GM10266 (cell line): Measurements from ENCODE around the gene DNAH3.
"Not testable (repeated sequence)": the region's sequence is repeated elsewhere in the genome, so short reads cannot be mapped to it uniquely, and the experiment has no call there.

Experiments used
- DNase-seq: peaks from one replicate; pipeline ENCODE4 v3.0.0; 2012; ENCODE audit errors: extremely low spot score
- TF ChIP-seq, protein P1 (sequence below): IDR thresholded peaks from 2 replicates; pipeline ENCODE4 v1.5.1; 2012; ENCODE audit warnings: mild to moderate bottlenecking, low read depth; ENCODE audit not compliant: control insufficient read depth, insufficient read depth; ENCODE audit errors: missing control alignments

Gene DNAH3

DNA sequence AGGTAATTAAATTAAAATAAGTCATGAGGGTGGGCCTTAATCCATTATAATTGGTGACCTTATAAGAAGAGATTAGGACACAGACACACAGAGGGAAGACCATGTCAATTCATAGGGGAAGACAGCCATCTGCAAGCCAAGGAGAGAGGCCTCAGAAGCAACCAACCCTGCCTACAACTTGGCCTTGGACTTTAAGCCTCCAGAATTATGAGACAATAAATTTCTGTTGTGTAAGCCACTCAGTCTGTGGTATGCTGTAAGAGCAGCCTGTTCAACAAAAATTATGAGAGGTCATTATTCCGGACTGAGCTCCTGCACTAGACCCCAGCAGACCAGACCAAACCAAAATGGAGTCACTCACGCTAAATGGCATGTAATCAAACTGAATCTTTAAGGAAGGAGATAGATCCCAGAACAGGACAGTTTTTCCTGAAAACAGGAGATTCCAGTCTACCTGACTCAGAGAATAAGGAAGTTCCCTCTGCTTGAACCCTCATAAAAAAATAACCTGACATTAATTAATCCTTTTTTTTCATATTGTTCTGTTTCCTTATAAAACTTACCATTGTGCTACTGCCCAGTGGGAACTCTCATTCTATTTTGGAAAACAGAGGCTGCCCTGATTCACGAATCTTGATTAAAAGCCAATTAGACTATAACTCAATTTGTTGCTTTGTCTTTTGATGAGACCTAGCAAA, 74.3 kb downstream of the DNAH3 start:
- TF ChIP-seq, protein P1, sequence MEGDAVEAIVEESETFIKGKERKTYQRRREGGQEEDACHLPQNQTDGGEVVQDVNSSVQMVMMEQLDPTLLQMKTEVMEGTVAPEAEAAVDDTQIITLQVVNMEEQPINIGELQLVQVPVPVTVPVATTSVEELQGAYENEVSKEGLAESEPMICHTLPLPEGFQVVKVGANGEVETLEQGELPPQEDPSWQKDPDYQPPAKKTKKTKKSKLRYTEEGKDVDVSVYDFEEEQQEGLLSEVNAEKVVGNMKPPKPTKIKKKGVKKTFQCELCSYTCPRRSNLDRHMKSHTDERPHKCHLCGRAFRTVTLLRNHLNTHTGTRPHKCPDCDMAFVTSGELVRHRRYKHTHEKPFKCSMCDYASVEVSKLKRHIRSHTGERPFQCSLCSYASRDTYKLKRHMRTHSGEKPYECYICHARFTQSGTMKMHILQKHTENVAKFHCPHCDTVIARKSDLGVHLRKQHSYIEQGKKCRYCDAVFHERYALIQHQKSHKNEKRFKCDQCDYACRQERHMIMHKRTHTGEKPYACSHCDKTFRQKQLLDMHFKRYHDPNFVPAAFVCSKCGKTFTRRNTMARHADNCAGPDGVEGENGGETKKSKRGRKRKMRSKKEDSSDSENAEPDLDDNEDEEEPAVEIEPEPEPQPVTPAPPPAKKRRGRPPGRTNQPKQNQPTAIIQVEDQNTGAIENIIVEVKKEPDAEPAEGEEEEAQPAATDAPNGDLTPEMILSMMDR = no peak
- DNase-seq = no peak

DNA sequence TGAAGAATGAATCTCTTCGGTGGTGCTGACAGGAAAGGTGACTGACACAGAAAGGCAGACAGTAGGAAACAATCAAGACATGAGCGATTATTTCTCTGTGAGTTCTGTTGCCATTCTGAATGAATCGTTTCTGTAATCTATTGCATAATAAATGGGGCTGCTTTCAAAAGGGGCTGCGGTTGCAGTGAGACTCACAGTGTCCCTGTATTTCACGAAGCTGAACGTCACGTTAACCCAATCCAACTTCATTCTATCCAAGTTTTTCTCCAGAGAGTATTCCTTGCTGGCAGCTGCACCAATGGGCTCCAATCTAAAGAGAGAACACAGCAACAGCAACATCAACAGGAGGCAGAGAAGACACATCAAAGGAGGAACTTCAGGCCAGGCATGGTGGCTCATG, 75.4 kb downstream of the DNAH3 start:
- TF ChIP-seq, protein P1 = no peak
- no peak for DNase-seq

DNA sequence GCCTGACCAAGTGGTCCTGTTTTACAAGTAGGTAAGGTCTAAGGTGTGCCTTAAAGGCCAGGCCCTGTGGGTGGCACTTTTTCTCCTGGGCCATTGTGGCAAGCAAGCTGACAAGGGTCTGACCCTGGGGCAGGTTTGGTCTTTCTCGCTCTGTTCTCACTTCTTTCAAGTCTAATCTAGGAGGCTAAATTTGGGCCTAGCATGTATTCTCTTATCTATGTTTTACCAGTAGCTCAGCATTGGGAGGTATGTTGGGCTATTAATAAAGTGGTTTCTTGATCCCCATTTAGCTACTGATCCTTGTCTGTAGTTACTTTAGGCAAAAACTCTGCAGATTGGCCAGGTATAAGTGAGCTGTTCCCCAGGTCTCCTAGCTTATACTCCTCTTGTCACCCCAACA, 77.7 kb downstream of the DNAH3 start:
- no peak for DNase-seq
- TF ChIP-seq, protein P1 = no peak

DNA sequence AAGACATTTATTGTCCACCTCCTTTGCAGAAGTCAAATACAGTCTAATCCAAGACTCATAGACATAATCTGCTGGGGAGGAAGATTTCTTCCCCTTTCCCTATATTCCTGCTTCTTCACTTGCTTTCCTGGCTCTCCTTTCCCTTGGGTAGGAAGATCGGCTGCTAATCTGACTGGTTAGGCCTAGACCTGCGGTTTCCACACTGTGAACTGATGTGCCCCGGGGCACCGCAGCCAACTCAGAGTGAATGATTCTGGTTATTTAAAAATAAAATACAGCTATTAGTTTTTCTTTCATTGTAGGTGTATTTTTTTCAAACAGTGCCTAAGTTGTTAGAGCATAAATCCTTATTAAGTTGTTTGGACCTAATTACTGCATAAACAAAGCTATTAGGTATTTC, 78.9 kb downstream of the DNAH3 start:
- TF ChIP-seq, protein P1 = no peak
- no peak for DNase-seq

DNA sequence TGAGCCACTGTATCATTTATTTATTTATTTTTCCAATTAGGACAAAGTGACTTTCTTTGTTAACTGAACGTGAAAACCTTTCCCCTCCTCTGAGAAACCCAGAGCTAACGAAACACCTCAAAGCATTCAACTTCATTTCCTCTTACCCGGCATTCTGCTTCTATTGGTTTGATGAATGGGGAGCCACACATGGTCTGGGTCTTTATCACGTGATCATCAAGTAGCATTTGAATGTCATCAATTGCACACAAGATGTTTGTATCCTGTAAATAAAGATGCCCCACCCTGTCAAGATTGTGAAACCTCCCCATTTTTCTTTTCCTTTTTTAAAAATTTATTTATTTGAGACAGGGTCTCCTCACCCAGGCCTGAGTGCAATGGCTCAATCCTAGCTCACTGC, 80.1 kb downstream of the DNAH3 start:
- TF ChIP-seq, protein P1 = no peak
- DNase-seq = no peak

DNA sequence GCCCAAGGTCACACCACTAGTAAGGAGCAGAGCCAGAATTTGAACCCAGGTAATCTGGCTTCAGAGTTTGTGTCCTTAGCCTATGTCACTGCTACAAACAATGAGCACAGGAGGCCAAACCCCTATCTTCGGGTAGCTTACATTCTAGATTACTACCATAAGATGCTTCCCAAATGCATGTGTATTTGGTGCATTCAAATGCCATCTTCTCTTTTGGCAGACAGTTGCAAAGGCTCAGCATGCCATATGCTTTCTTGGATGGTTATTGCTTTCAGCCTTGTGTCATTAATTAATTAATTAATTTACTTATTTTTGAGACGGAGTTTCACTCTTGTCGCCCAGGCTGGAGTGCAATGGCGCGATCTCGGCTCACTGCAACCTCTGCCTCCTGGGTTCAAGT, 80.7 kb downstream of the DNAH3 start:
- TF ChIP-seq, protein P1 = no peak
- no peak for DNase-seq

DNA sequence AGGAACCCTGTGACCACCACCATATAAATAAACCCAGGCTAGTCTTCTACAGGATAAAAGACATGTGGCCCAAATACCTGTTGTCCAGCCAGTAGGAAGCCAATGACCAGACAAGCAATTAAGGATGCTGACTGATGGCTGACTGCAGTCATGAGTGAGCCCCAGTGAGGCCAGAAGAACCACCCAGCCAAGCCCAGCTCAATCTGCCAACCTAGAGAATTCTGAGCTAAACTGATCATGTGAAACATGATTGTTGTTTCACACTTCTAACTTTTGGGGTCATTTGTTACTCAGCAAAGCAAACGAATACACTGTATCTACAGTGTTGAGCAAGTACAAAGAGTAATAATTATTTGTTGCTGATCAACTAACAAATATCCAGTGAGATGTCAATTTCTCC, 86.4 kb downstream of the DNAH3 start:
- TF ChIP-seq, protein P1 = no peak
- DNase-seq = no peak

DNA sequence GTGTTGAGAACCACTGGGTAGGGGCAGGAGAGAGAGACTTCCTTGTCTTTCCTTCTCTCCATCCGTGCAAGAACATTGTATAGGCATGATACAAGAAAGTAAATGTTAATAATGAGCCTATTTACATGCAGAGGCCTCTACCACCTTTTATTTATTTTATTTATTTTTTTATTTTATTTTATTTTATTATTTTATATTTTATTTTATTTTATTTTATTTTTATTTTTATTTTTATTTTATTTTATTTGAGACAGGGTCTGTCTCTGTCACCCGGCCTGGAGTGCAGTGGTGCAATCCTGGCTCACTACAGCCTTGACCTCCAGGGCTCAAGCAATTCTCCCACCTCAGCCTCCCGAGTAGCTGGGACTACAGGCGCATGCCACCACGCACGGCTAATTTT, 87.3 kb downstream of the DNAH3 start:
- DNase-seq = not testable (repeated sequence)
